Measurements from ENCODE around the gene DYNLL1.

The DYNLL1 gene

DNA sequence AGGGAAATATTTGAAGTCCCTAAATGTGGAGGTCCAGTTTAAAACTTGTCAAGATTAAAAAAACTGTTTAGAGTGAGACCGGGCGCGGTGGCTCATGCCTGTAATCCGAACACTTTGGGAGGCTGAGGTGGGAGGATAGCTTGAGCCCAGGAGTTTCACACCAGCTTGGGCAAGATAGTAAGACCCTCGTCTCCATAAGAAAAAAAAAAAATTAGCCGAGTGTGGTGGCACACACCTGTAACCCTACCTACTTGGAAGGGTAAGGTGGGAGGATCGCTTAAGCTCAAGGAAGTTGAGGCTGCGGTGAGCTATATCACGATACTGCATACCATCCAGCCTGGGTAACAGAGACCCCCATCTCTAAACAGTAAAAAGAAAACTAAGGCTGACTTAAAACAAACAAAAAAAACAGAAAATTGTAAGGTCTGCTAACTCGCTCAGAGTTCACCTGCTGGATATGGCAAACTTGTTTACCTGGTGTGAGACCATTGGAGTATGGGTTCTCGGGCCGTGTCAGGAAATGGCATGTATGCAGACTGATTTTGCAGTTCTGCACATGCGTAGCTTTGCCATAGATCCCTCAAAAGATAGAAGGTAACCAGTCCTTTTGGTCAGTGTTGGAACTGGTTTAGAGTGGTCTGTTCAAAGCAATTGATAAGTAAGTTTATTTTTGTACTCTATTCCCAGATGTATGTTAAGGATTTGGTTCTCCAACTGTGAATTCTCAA is 40.3 kb downstream of the DYNLL1 start:
- TF ChIP-seq, protein P1, sequence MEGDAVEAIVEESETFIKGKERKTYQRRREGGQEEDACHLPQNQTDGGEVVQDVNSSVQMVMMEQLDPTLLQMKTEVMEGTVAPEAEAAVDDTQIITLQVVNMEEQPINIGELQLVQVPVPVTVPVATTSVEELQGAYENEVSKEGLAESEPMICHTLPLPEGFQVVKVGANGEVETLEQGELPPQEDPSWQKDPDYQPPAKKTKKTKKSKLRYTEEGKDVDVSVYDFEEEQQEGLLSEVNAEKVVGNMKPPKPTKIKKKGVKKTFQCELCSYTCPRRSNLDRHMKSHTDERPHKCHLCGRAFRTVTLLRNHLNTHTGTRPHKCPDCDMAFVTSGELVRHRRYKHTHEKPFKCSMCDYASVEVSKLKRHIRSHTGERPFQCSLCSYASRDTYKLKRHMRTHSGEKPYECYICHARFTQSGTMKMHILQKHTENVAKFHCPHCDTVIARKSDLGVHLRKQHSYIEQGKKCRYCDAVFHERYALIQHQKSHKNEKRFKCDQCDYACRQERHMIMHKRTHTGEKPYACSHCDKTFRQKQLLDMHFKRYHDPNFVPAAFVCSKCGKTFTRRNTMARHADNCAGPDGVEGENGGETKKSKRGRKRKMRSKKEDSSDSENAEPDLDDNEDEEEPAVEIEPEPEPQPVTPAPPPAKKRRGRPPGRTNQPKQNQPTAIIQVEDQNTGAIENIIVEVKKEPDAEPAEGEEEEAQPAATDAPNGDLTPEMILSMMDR (IDR thresholded peaks at IDR 0.05; ENCODE audit: low read depth, low read length) = no peak
- H3K4me3 ChIP-seq (ENCODE audit: low read depth, low read length) = peak overlapping the region; percentile 81

DNA sequence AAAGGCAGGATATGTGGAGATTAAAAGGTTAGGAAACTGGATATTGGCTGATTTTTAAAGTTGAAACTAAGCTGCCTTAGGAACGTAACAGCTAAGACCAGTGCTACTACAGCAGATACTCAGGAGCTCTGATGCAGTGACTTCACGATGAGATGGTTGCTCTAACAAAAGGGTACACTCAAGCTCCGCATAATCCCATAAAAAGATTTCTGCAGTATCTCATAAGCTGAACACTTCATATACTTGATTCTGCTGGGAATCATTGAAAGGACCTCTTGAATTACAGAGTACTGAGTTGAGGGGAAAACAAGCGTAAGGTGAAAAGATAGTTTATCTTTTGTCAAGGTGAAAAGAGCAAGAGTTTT is 41.9 kb downstream of the DYNLL1 start:
- no peak overlapping the region for H3K4me3 ChIP-seq (ENCODE audit: low read depth, low read length)
- TF ChIP-seq, protein P1 (IDR thresholded peaks at IDR 0.05; ENCODE audit: low read depth, low read length) = no peak

DNA sequence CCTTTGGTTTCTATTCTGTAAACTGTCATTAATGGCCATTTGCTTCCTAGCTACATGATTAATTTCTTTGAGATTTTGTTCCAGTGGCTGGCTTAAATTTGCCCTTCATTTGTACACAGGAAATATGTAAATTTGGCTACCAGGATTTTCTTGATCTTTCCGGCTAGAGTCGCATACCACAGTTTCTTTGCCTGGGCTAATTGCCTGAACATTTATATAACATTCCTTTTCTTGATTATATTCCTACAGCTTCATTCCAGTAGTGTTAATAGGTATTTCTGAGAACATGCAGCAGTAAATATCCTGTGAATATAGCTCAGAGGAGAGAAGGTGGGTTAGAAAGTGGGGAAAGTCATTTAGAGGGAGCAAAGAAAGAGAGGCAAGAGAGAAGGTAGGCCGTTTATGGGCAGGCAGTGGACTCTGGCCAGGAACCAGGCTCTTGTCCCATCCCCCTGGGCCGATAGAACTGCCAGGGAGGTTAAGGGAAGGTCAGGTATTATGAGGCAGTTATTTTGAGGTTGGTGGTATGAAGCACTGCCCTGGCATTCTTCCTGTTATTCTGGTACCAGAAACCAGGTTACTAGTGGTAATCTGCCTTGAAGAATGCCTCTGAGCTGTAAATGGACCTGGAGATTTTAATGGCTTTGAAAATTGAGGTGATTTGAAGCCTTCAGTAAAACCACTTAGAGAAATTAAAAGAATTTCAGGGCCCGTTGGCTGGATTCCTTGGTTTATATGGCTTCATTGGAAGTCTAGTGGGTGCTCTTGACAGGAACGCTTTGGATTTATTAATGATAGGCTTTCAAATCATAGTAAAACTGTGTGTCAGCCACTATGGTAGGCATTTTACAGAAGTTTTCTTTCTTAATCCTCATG is 42.6 kb downstream of the DYNLL1 start:
- peak overlapping the region; percentile 14; the same call in 1 of the 2 replicates for H3K4me3 ChIP-seq (ENCODE audit: low read depth, low read length)
- TF ChIP-seq, protein P1 (IDR thresholded peaks at IDR 0.05; ENCODE audit: low read depth, low read length) = no peak

DNA sequence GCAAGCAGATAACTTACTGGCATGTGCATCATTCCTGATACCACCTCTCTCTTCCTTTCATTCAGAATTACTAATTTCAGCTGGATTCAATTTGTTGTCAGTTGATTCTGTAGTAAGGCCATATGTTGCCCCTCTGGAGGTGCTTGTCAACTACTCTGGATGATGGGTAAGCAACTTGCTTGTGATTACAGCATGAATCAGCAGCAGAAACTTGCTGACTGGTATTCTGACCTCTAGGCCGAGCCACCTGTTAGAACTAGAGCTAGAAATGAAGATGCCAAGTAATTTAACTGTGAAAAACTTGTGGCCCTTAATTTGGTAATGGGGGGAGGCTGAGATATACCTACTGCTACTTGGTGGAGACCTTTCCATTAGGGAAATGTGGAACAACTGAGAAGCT is 43.4 kb downstream of the DYNLL1 start:
- TF ChIP-seq, protein P1 (IDR thresholded peaks at IDR 0.05; ENCODE audit: low read depth, low read length) = no peak
- H3K4me3 ChIP-seq (ENCODE audit: low read depth, low read length) = no peak overlapping the region

DNA sequence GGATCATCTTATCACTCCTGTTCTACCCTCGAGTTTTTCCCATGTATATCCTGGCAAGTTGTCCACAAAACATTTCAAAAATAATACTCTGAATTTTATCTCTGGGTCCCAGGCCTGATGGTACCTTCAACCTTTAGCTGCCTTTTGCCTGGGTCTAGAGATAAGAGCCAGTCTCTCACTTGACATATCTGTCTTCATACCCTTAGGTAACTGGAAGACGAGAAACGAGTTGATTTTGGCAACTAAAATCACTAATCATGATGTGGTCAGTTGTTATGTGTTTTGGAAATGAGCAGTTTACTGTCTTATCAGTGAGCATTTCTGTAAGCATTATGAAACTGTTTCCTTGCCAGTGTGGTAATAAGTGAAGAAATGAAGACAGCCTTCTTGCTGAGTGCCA is 44.5 kb downstream of the DYNLL1 start:
- TF ChIP-seq, protein P1 (IDR thresholded peaks at IDR 0.05; ENCODE audit: low read depth, low read length) = no peak
- no peak overlapping the region for H3K4me3 ChIP-seq (ENCODE audit: low read depth, low read length)

DNA sequence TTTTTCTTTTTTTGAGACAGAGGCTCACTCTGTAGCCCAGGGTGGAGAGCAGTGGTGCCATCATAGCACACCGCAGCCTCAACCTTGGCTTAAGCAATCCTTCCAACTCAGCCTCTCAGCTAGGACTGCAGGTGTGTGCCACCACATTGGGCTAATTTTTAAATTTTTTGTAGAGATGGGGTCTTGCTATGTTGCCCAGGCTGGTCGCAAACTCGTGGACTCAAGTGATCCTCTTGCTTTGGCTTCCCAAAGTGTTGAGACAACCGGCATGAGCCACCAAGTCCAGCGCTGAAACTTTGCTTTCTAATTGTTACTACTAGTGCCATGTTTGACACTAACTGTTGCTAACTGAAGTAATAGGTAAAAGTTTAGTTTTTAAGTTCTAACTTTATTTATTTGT is 46.3 kb downstream of the DYNLL1 start:
- TF ChIP-seq, protein P1 (IDR thresholded peaks at IDR 0.05; ENCODE audit: low read depth, low read length) = no peak
- H3K4me3 ChIP-seq (ENCODE audit: low read depth, low read length) = no peak overlapping the region

DNA sequence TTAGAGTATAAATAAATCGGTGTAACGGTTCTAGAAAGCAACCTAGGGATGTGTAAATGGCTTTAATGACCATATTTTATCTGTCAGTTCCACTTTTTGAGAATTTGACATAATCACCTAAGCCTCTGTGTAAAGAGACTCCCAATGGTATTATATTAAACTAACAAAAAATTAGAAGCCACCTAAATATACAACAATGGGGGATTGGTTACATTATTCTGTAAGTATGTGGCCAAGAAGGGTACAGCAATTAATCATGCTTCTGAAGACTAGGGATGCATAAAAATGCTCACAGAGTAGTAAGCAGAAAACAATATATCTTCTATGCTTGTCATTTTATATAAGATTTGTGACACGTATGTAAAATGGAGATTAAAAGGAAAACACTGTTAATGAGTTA is 48.8 kb downstream of the DYNLL1 start:
- TF ChIP-seq, protein P1 (IDR thresholded peaks at IDR 0.05; ENCODE audit: low read depth, low read length) = no peak
- H3K4me3 ChIP-seq (ENCODE audit: low read depth, low read length) = no peak overlapping the region
